Erythroblast (primary cell): ENCODE measurements around the gene EIF4E1B.

Experiments used
- GATA1 ChIP-seq: IDR thresholded peaks from 2 replicates; pipeline ENCODE4 v1.6.1; 2011; ENCODE audit warnings: low read depth, mild to moderate bottlenecking, control low read depth, low read length, moderate library complexity
- POLR2A ChIP-seq: IDR thresholded peaks from 2 replicates; pipeline ENCODE4 v1.6.1; 2011; ENCODE audit warnings: mild to moderate bottlenecking, low read length

DNA sequence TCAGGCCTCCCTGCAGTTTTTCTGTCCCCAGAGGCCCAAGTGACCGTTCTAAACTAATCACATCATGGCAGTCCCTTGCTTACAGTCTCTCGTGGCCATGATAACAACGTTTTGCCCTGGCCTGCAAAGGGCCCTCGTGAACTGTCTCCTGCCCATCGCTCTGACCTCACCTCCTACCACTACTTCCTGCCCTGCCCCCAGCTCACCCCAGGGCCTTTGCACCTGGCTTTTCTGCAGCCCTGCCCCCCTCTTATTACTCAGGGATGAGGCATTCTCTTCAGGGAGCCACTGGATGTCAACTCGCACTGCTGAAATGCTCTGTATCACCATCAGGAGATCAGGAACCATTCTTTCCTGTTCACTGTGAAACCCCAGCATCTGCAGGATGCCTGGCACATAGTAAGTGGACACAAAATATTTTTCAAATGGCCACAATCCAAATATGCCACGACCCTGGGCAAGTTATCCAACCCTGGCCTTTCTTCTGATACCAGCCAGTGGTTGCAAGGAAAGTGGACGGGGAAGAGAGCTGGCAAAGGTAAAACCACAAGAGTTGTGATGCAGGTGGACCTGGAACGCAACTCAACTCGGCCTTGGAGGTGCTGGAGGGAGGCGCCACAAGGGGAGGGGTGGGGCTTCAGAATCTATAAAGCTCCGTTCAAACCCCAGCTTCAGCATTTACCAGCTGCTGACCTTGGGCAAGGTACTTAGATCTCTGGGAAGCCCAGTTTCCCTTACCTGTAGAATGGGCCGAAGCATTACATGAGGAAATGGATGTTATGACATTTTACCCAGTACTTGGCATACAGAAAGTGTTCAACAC lies 1.9 kb upstream of the EIF4E1B start:
- TF ChIP-seq POLR2A (no peak), GATA1 (no peak)
